ENCODE data around the gene MOK. TPM values are rescaled to one million over a fixed set of nuclear protein-coding genes. Genes with fewer than 3 reads are reported as not detected.
"Not testable (repeated sequence)": the region's sequence is repeated elsewhere in the genome, so short reads cannot be mapped to it uniquely, and the experiment has no call there.

MOK gene
- total RNA-seq, 3 donors from 2014 or later (not counting 1 experiment from before 2014, with no cell fraction given) = 3.9 to 6.5 (median 4.7) TPM

DNA sequence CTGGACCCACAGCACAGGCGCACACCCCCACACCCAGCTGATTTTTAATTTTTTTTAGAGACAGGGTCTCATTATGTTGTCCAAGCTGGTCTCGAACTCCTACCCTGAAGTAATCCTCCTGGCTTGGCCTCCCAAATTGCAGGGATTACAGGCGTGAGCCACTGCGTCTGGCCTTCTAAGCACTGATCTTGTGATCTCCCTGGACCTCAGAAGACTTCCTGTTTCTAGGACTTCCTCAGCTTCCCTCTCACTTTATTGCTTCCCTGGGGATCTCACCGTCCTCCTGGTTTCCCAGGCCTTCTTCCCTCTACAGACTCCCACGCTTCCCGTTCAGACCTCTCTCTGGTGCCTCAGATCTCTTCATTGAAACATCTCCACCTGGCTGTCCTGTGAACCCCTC, 28.4 kb upstream of the MOK start:
- no peaks in the 10 kb centered on the region for H3K9me3 Mint-ChIP-seq
- no peak overlapping the region for H3K4me3 Mint-ChIP-seq
- no peak for TF ChIP-seq CTCF (IDR thresholded peaks at IDR 0.05)
- H3K27ac Mint-ChIP-seq = peak overlapping the region in 1 of 2 donors; percentile 51
- DNase-seq (no peak), ATAC-seq (no peak)
- Histone ChIP-seq H3K9me3 (ENCODE audit: control insufficient read depth, insufficient read depth, low read length) (no peaks in the 10 kb centered on the region), H3K27me3 (ENCODE audit: control insufficient read depth, insufficient read depth, low read length) (no peaks in the 10 kb centered on the region), H3K27ac (ENCODE audit: low read length) (no peak overlapping the region), H3K4me3 (ENCODE audit: low read length) (no peak overlapping the region), H3K36me3 (ENCODE audit: control insufficient read depth, insufficient read depth, low read length) (peaks cover 19% of the 10 kb centered on the region), H3K4me1 (ENCODE audit: control insufficient read depth, insufficient read depth, low read length) (no peaks in the 10 kb centered on the region)
- H3K27me3 Mint-ChIP-seq (ENCODE audit: low read depth in 2 of 2) = no peaks in the 10 kb centered on the region
- H3K4me1 Mint-ChIP-seq = peaks cover 0 to 4% of the 10 kb centered on the region in 2 donors
- WGBS (ENCODE audit: insufficient coverage) = 93% methylated on average over 7 of the region's 7 CpGs
- H3K36me3 Mint-ChIP-seq = no peaks in the 10 kb centered on the region
- intact Hi-C loops (cut with micrococcal nuclease) = no loop called here

DNA sequence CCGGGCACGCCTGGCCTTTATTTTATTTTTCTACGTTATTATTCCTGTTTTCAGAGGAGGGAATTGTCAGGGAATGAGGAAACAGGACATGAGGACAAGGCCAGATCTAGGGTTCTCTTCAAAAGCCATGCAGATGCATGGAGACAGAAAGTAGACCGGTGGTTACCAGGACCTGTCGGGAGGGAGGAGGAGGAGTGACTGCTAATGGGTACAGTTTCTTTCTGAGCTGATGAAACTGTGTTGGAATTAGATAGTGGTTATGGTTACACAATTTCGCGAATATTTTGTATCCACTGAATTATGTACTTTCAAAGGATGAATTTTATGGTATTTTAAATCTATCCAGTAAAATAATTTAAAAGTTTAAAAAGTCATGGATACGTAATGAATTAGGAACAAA, 25.8 kb upstream of the MOK start:
- H3K27me3 ChIP-seq (ENCODE audit: control insufficient read depth, insufficient read depth, low read length) = no peaks in the 10 kb centered on the region
- WGBS (ENCODE audit: insufficient coverage) = 98% methylated on average over 6 of the region's 8 CpGs
- peaks cover 21% of the 10 kb centered on the region for H3K36me3 ChIP-seq (ENCODE audit: control insufficient read depth, insufficient read depth, low read length)
- no peaks in the 10 kb centered on the region for H3K27me3 Mint-ChIP-seq (ENCODE audit: low read depth in 2 of 2)
- intact Hi-C loops (cut with micrococcal nuclease) = no loop called here
- no peaks in the 10 kb centered on the region for H3K36me3 Mint-ChIP-seq
- no peak overlapping the region for H3K4me3 ChIP-seq (ENCODE audit: low read length)
- TF ChIP-seq CTCF (IDR thresholded peaks at IDR 0.05) = no peak
- no peaks in the 10 kb centered on the region for H3K4me1 ChIP-seq (ENCODE audit: control insufficient read depth, insufficient read depth, low read length)
- ATAC-seq = no peak
- H3K4me1 Mint-ChIP-seq = peaks cover 0 to 4% of the 10 kb centered on the region in 2 donors
- no peak overlapping the region for H3K27ac Mint-ChIP-seq
- no peaks in the 10 kb centered on the region for H3K9me3 ChIP-seq (ENCODE audit: control insufficient read depth, insufficient read depth, low read length)
- no peak overlapping the region for H3K4me3 Mint-ChIP-seq
- H3K27ac ChIP-seq (ENCODE audit: low read length) = no peak overlapping the region
- no peak for DNase-seq
- no peaks in the 10 kb centered on the region for H3K9me3 Mint-ChIP-seq

GRCh38 chr14:102329381-102329780, 24.4 kb upstream of the MOK start:
- H3K4me1 Mint-ChIP-seq; H3K4me3 ChIP-seq (ENCODE audit: low read length); H3K27ac ChIP-seq (ENCODE audit: low read length); H3K9me3 ChIP-seq (ENCODE audit: control insufficient read depth, insufficient read depth, low read length); H3K27me3 ChIP-seq (ENCODE audit: control insufficient read depth, insufficient read depth, low read length); intact Hi-C loops (cut with micrococcal nuclease); H3K27me3 Mint-ChIP-seq (ENCODE audit: low read depth in 2 of 2); H3K27ac Mint-ChIP-seq; DNase-seq; H3K9me3 Mint-ChIP-seq; H3K4me1 ChIP-seq (ENCODE audit: control insufficient read depth, insufficient read depth, low read length); H3K36me3 Mint-ChIP-seq; H3K4me3 Mint-ChIP-seq; ATAC-seq: not testable (repeated sequence)
- H3K36me3 ChIP-seq (ENCODE audit: control insufficient read depth, insufficient read depth, low read length) = peaks cover 16% of the 10 kb centered on the region
- 97% methylated on average over 6 of the region's 6 CpGs for WGBS (ENCODE audit: insufficient coverage)

DNA sequence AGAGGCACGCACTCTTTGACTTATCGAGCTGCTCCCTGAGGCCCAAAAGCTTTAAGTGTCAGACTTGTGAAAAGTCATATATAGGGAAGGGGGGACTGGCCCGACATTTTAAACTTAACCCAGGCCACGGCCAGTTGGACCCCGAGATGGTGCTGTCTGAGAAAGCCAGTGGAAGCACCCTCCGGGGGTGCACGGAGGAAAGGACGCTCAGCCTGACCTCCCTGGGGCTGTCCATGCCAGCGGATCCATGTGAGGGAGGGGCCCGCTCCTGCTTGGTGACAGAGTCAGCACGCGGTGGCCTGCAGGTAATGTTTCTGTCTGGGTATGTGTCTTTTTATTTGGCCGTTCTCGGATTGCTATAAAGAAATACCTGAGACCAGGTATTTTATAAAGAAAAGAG, 21.6 kb upstream of the MOK start:
- Mint-ChIP-seq H3K4me1 (peaks cover under 1 to 5% of the 10 kb centered on the region in 2 donors), H3K9me3 (no peaks in the 10 kb centered on the region), H3K36me3 (no peaks in the 10 kb centered on the region), H3K4me3 (no peak overlapping the region), H3K27ac (no peak overlapping the region), H3K27me3 (ENCODE audit: low read depth in 2 of 2) (no peaks in the 10 kb centered on the region)
- Histone ChIP-seq H3K4me1 (ENCODE audit: control insufficient read depth, insufficient read depth, low read length) (no peaks in the 10 kb centered on the region), H3K27ac (ENCODE audit: low read length) (no peak overlapping the region), H3K36me3 (ENCODE audit: control insufficient read depth, insufficient read depth, low read length) (peaks cover 5% of the 10 kb centered on the region), H3K27me3 (ENCODE audit: control insufficient read depth, insufficient read depth, low read length) (no peaks in the 10 kb centered on the region), H3K4me3 (ENCODE audit: low read length) (no peak overlapping the region), H3K9me3 (ENCODE audit: control insufficient read depth, insufficient read depth, low read length) (no peaks in the 10 kb centered on the region)
- no peak for ATAC-seq
- 96% methylated on average over 14 of the region's 14 CpGs for WGBS (ENCODE audit: insufficient coverage)
- DNase-seq = no peak
- TF ChIP-seq CTCF (IDR thresholded peaks at IDR 0.05) = no peak
- intact Hi-C loops (cut with micrococcal nuclease) = no loop called here

Data from natural killer cell (primary cell).